ENCODE data around the gene ZNF300.

ZNF300 gene

DNA sequence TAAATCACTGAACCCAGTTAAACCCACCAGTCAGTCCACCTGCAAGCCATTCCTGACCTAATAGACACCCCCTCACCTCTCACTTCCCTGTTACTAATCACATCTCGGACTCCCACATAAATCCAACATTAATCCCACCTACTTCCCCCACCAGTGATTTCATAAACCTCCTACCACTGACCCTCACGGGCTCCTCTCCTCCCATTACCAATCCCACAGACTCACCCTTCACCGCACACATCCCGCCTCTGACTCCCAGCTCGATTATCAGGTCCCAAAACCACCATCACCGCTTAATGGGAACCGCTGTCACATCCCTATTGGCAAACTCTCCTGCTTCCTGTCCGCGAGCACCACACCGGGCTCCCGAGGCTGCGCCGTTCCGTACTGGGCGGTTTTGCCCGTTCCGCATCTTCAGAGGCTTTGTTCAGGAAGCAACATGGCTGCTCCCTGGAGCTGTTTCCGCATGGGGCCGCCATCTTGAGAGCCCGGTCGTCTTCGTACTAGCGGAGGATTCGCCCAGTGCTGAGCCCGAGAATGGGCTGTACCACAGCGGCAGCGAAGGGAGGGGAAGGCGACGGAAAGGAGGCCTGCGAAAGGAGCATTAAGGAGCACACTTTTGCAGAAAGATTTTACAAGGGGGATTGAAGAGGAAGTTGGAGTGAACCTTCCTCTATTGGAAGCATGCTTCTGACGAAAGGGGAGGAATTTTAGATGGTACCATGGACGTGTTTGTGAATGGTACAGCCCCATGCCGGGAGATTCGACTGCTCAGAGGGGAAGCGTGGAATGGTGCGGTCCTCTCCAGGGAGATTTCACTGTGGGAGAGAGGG, at the start of gene ZNF300:
TSS of gene ZNF300 (minus strand) at position 502 of the 833 bp plus-strand sequence. CDS start 1,825 bp downstream, outside the sequence.
- Histone ChIP-seq H2AFZ (ENCODE audit: low read length, unreplicated experiment) (peak within 1 kb of the TSS; percentile 96), H3K27me3 (ENCODE audit: insufficient read depth, low read length) (no peaks in the 10 kb centered on the region), H3K4me3 (ENCODE audit: low read depth, low read length) (peak within 1 kb of the TSS; percentile 78)

DNA sequence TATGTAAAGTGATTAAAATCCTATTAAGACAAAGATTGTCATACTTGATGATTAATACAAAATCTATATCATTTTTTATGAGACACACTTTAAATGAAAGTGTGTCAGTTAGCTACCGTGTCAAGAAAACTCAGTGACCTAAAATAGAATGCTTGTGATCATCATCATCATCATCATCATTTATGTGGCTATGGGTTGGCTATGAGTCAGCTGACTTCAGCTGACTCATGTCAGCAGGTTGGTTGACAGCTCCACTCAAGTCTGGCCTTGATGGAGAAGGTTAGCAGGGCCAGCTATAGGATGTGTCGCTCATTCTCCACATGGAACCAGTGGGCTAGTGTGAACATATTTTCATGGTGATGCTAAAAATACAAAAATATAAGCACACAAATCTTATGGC, 43.8 kb upstream of the ZNF300 start:
- no peak overlapping the region for H3K27ac ChIP-seq (ENCODE audit: low read depth, low read length)
- H2AFZ ChIP-seq (ENCODE audit: low read length, unreplicated experiment): no peak overlapping the region
- H3K36me3 ChIP-seq (ENCODE audit: insufficient read depth, low read length): peaks cover 14% of the 10 kb centered on the region
- no peaks in the 10 kb centered on the region for H3K4me1 ChIP-seq (ENCODE audit: control insufficient read depth, insufficient read depth, low read length, unreplicated experiment)
- no peaks in the 10 kb centered on the region for H3K79me2 ChIP-seq (ENCODE audit: control insufficient read depth, insufficient read depth, low read length, unreplicated experiment)
- H3K4me3 ChIP-seq (ENCODE audit: low read depth, low read length): no peak overlapping the region
- H3K27me3 ChIP-seq (ENCODE audit: insufficient read depth, low read length): no peaks in the 10 kb centered on the region

More for the DNA sequence above, at the start of gene ZNF300:
- peaks cover 5% of the 10 kb centered on the region for H3K4me1 ChIP-seq (ENCODE audit: control insufficient read depth, insufficient read depth, low read length, unreplicated experiment)
- H3K27ac ChIP-seq (ENCODE audit: low read depth, low read length): peak within 1 kb of the TSS; percentile 74
- H3K36me3 ChIP-seq (ENCODE audit: insufficient read depth, low read length): peaks cover 39% of the 10 kb centered on the region
- no peaks in the 10 kb centered on the region for H3K79me2 ChIP-seq (ENCODE audit: control insufficient read depth, insufficient read depth, low read length, unreplicated experiment)

DNA sequence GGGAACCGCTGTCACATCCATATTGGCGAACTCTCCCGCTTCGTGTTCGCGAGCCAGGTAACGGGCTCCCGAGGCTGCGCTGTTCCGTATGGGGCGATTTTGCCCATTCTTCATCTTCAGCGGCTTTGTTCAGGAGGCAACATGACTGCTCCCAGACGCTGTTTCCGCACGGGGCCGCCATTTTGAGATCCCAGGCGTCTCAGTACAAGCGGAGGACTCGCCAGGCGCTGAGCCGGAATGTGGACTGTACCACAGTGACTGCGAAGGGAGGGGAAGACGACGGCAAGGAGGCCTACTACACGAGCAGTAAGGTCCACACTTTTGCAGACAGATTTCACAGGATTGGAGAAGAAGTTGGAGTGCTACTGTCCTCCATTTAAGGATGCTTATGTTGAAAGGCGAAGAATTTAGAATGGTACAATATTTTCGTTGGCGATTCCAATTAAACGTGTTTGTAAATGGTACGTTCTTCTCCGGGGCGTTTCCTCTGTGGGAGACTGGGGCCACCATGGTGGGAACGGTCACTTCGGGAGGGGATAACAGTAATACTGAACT, 41.6 kb upstream of the ZNF300 start:
- peak overlapping the region; percentile 87 for H3K4me3 ChIP-seq (ENCODE audit: low read depth, low read length)

DNA sequence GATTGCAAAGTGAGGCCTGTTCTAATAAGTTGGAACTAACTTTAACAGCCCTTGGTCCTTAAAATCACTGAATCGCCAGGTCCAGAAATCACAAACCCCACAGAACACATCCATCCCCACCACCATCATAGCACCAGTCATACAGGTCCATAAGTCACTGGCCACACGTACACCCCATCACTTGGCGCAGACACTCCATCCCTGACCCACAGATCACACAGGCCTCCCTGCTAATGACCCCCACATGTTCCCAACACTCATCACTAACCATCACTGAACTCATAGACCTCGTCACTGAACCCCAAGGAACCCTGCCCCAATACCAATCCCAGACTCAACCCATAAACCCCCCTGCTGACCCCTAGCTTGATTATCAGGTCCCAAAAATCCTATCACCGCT, 41.2 kb upstream of the ZNF300 start:
- Histone ChIP-seq H3K4me3 (ENCODE audit: low read depth, low read length) (peak overlapping the region; percentile 87), H3K27me3 (ENCODE audit: insufficient read depth, low read length) (no peaks in the 10 kb centered on the region), H3K27ac (ENCODE audit: low read depth, low read length) (peak overlapping the region; percentile 81), H3K79me2 (ENCODE audit: control insufficient read depth, insufficient read depth, low read length, unreplicated experiment) (no peaks in the 10 kb centered on the region), H3K4me1 (ENCODE audit: control insufficient read depth, insufficient read depth, low read length, unreplicated experiment) (no peaks in the 10 kb centered on the region), H2AFZ (ENCODE audit: low read length, unreplicated experiment) (peak overlapping the region; percentile 77), H3K36me3 (ENCODE audit: insufficient read depth, low read length) (peaks cover 35% of the 10 kb centered on the region)

More for the DNA sequence above, 41.6 kb upstream of the ZNF300 start:
- no peaks in the 10 kb centered on the region for H3K4me1 ChIP-seq (ENCODE audit: control insufficient read depth, insufficient read depth, low read length, unreplicated experiment)
- no peaks in the 10 kb centered on the region for H3K79me2 ChIP-seq (ENCODE audit: control insufficient read depth, insufficient read depth, low read length, unreplicated experiment)
- no peaks in the 10 kb centered on the region for H3K27me3 ChIP-seq (ENCODE audit: insufficient read depth, low read length)
- peaks cover 31% of the 10 kb centered on the region for H3K36me3 ChIP-seq (ENCODE audit: insufficient read depth, low read length)
- H2AFZ ChIP-seq (ENCODE audit: low read length, unreplicated experiment): peak overlapping the region; percentile 77
- peak overlapping the region; percentile 81 for H3K27ac ChIP-seq (ENCODE audit: low read depth, low read length)

DNA sequence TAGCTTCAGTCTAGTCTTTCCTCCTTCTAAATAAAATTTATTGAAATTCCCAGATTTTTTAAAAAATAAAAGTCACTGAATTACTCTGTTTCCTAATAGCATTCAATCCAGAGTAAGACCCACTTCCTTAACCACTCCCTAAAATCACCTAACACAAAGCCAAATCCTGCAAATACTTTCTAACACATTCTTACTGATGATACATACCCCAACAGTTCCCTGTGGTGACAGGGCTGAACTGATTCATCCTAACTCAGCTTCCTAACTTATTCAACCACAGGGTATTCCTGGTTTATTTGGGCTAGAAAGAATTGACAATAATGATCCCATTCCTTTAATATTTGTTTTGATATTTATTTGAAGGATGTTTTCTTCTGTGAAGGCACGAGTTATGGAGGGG, 40.7 kb upstream of the ZNF300 start:
- Histone ChIP-seq H2AFZ (ENCODE audit: low read length, unreplicated experiment) (peak overlapping the region; percentile 77), H3K27ac (ENCODE audit: low read depth, low read length) (peak overlapping the region; percentile 81), H3K36me3 (ENCODE audit: insufficient read depth, low read length) (peaks cover 39% of the 10 kb centered on the region), H3K4me3 (ENCODE audit: low read depth, low read length) (peak overlapping the region; percentile 87), H3K4me1 (ENCODE audit: control insufficient read depth, insufficient read depth, low read length, unreplicated experiment) (no peaks in the 10 kb centered on the region), H3K79me2 (ENCODE audit: control insufficient read depth, insufficient read depth, low read length, unreplicated experiment) (no peaks in the 10 kb centered on the region), H3K27me3 (ENCODE audit: insufficient read depth, low read length) (no peaks in the 10 kb centered on the region)

DNA sequence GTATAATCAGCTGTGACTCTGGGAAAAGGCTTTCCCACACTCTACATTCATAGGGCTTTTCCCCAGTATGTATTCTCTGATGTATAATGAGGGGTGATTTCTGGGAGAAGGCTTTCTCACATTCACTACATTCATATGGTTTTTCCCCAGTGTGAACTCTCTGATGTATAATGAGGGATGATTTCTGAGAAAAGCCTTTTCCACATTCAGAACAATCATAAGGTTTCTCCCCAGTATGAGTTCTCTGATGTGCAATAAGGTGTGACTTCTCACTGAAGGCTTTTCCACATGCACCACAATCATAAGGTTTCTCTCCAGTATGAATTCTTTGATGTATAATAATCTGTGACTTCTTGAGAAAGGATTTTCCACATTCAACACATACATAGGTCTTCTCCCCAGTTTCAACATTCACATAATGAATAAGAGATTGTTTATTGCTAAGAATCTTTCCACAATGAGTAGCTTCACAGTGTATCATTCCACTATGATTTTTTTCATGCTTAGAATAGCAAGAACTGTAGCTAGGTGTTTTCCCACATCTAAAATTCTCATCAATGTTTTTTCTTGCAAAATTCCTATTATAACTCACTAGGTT, 26.7 kb upstream of the ZNF300 start:
- Histone ChIP-seq H3K4me3 (ENCODE audit: low read depth, low read length) (no peak overlapping the region), H3K27me3 (ENCODE audit: insufficient read depth, low read length) (no peaks in the 10 kb centered on the region), H3K79me2 (ENCODE audit: control insufficient read depth, insufficient read depth, low read length, unreplicated experiment) (no peaks in the 10 kb centered on the region), H3K4me1 (ENCODE audit: control insufficient read depth, insufficient read depth, low read length, unreplicated experiment) (no peaks in the 10 kb centered on the region), H2AFZ (ENCODE audit: low read length, unreplicated experiment) (no peak overlapping the region), H3K27ac (ENCODE audit: low read depth, low read length) (no peak overlapping the region), H3K36me3 (ENCODE audit: insufficient read depth, low read length) (peaks cover 36% of the 10 kb centered on the region)

DNA sequence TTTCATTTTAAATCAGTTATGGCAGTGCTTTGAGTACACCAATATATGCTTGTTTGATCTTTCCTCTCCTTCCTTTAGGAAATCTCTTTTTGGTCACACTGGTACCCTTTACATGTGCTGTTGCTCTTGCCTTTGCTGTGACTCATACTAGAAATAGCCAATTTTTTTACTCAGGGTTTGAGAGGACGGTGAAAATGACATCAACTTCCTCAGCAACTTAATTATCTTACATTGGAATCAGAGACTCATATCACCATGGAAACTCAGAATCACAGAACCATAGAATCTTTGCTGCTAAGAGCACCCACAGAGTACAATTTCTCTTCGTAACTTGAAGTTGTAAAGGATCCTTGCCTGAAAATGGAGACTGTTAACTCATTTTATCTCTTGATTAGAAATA, 13.8 kb upstream of the ZNF300 start:
- Histone ChIP-seq H3K27me3 (ENCODE audit: insufficient read depth, low read length) (peaks cover 3% of the 10 kb centered on the region; the same call in 1 of the 2 replicates), H3K4me3 (ENCODE audit: low read depth, low read length) (no peak overlapping the region), H3K79me2 (ENCODE audit: control insufficient read depth, insufficient read depth, low read length, unreplicated experiment) (no peaks in the 10 kb centered on the region), H3K36me3 (ENCODE audit: insufficient read depth, low read length) (no peaks in the 10 kb centered on the region), H2AFZ (ENCODE audit: low read length, unreplicated experiment) (no peak overlapping the region), H3K4me1 (ENCODE audit: control insufficient read depth, insufficient read depth, low read length, unreplicated experiment) (peaks cover 4% of the 10 kb centered on the region), H3K27ac (ENCODE audit: low read depth, low read length) (peak overlapping the region; percentile 28; the same call in 1 of the 2 replicates)

DNA sequence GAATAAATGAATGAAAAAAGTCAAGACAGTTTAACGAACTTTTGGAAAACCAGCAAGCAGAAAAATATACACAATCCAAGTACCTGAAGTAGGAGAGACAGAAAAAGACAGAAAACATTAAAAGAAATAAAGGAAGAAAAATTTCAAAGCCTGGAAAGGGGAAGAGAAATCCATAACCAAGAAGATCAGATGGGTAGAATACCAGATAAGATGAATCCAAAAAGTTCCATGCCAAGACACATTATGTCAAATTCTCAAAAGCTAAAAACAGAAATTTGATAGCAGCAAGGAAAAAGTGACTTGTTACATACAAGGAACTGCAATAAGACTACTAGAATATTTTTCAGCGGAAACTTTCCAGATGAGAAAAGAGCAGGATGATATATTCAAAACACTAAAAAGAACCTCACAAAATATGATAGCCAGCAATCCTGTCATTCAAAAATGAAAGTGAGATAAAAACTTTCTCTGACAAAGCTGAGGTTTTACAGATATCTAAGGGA, 7.6 kb upstream of the ZNF300 start:
- Histone ChIP-seq H3K79me2 (ENCODE audit: control insufficient read depth, insufficient read depth, low read length, unreplicated experiment) (no peaks in the 10 kb centered on the region), H2AFZ (ENCODE audit: low read length, unreplicated experiment) (no peak overlapping the region), H3K27ac (ENCODE audit: low read depth, low read length) (no peak overlapping the region), H3K4me3 (ENCODE audit: low read depth, low read length) (no peak overlapping the region), H3K27me3 (ENCODE audit: insufficient read depth, low read length) (no peaks in the 10 kb centered on the region; the same call in 1 of the 2 replicates), H3K36me3 (ENCODE audit: insufficient read depth, low read length) (no peaks in the 10 kb centered on the region), H3K4me1 (ENCODE audit: control insufficient read depth, insufficient read depth, low read length, unreplicated experiment) (no peaks in the 10 kb centered on the region)

DNA sequence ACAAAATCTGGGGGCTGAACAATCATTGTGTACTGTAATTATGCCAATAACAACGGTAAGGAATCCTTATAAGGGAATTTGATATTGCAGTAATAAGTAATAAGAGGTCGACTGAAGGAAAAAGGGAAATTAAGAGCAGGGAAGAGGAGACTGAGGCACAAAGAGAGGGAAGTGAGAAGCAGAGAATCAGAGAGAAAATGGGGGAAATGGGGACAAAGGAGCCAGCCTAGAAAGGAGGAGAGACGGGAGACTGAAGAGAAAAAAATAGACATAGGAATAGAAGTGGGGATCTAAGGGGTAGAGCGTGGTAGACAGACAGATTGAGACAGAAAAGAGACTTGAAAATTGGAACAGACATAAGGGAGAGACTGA, 518 bp upstream of the ZNF300 start:
- Histone ChIP-seq H3K4me1 (ENCODE audit: control insufficient read depth, insufficient read depth, low read length, unreplicated experiment) (peaks cover 5% of the 10 kb centered on the region), H3K4me3 (ENCODE audit: low read depth, low read length) (peak overlapping the region; percentile 78), H3K79me2 (ENCODE audit: control insufficient read depth, insufficient read depth, low read length, unreplicated experiment) (no peaks in the 10 kb centered on the region), H3K27me3 (ENCODE audit: insufficient read depth, low read length) (no peaks in the 10 kb centered on the region), H3K36me3 (ENCODE audit: insufficient read depth, low read length) (peaks cover 33% of the 10 kb centered on the region), H3K27ac (ENCODE audit: low read depth, low read length) (peak overlapping the region; percentile 74), H2AFZ (ENCODE audit: low read length, unreplicated experiment) (peak overlapping the region; percentile 96)

DNA sequence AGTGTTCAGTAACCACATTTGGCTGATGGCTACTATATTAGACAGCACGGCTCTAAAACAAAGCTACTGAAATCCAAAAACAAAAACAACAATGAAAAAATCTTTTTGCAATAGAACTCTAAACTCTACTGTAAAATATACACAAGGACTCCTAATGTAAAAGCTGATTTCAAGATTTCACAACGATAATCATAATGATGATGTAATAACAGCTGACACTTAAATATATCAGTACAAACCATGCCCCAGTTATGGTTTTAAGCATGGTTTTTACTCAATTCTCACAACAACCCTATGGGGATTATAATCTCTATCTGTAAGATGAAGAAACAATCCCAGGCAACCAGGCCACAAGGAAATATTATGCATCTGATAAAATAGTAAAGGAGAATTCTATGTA, 3.3 kb downstream of the ZNF300 start:
- Histone ChIP-seq H3K36me3 (ENCODE audit: insufficient read depth, low read length) (peaks cover 72% of the 10 kb centered on the region), H3K4me3 (ENCODE audit: low read depth, low read length) (no peak overlapping the region), H3K27me3 (ENCODE audit: insufficient read depth, low read length) (no peaks in the 10 kb centered on the region), H3K27ac (ENCODE audit: low read depth, low read length) (no peak overlapping the region), H2AFZ (ENCODE audit: low read length, unreplicated experiment) (no peak overlapping the region), H3K4me1 (ENCODE audit: control insufficient read depth, insufficient read depth, low read length, unreplicated experiment) (peaks cover 5% of the 10 kb centered on the region), H3K79me2 (ENCODE audit: control insufficient read depth, insufficient read depth, low read length, unreplicated experiment) (no peaks in the 10 kb centered on the region)

Data from ACC112 (cell line).